Erythroblast (primary cell): Measurements from ENCODE around the gene HDAC6.

Source experiments
- GATA1 ChIP-seq: IDR thresholded peaks from 2 replicates; pipeline ENCODE4 v1.6.1; 2011; ENCODE audit warnings: low read depth, mild to moderate bottlenecking, control low read depth, low read length, moderate library complexity
- POLR2A ChIP-seq: IDR thresholded peaks from 2 replicates; pipeline ENCODE4 v1.6.1; 2011; ENCODE audit warnings: mild to moderate bottlenecking, low read length

- TF ChIP-seq POLR2A, result no peak
- TF ChIP-seq GATA1, result no peak
Observed at GRCh38 chrX:48834383-48834709, 32.5 kb downstream of the HDAC6 start.
